Effector memory CD4-positive, alpha-beta T cell (primary cell): ENCODE measurements around the gene PUDP.

ENCODE experiments used
- DNase-seq, 3 donors: peaks; one replicate each; pipeline ENCODE4 v3.0.0-alpha.2; 2020
- H3K27ac ChIP-seq: 2 replicates; pipeline ENCODE4 v1.7.0; 2013; ENCODE audit warnings: mild to moderate bottlenecking, low read length, moderate library complexity; ENCODE audit not compliant: insufficient read depth, poor library complexity, severe bottlenecking
- H3K27me3 ChIP-seq: replicated peaks from 2 replicates; pipeline ENCODE4 v1.7.0; 2013; ENCODE audit warnings: mild to moderate bottlenecking, low read length; ENCODE audit not compliant: insufficient read depth, control insufficient read depth, poor library complexity, severe bottlenecking
- H3K36me3 ChIP-seq: 2 replicates; pipeline ENCODE4 v1.7.0; 2013; ENCODE audit warnings: mild to moderate bottlenecking, low read length, moderate library complexity; ENCODE audit not compliant: control insufficient read depth, insufficient read depth
- H3K4me1 ChIP-seq: 2 replicates; pipeline ENCODE4 v1.7.0; 2013; ENCODE audit warnings: low read length, mild to moderate bottlenecking; ENCODE audit not compliant: control insufficient read depth, insufficient read depth, poor library complexity, severe bottlenecking
- H3K4me3 ChIP-seq: 2 replicates; pipeline ENCODE4 v1.7.0; 2013; ENCODE audit warnings: low read length, low read depth, mild to moderate bottlenecking; ENCODE audit not compliant: insufficient read depth, poor library complexity, severe bottlenecking
- H3K9me3 ChIP-seq: 2 replicates; pipeline ENCODE4 v1.7.0; 2013; ENCODE audit warnings: mild to moderate bottlenecking, low read length, moderate library complexity; ENCODE audit not compliant: control insufficient read depth

Gene PUDP

GRCh38 chrX:7149411-7149810, 1.5 kb upstream of the PUDP start:
- peaks cover 5% of the 10 kb centered on the region for H3K4me1 ChIP-seq
- H3K27me3 ChIP-seq: no peaks in the 10 kb centered on the region
- H3K9me3 ChIP-seq: no peaks in the 10 kb centered on the region
- H3K27ac ChIP-seq: no peak overlapping the region
- no peaks in the 10 kb centered on the region for H3K36me3 ChIP-seq
- no peak for DNase-seq
- no peak overlapping the region for H3K4me3 ChIP-seq

- peak within 1 kb of the TSS; percentile 92 for H3K4me3 ChIP-seq
- H3K36me3 ChIP-seq: no peaks in the 10 kb centered on the region
- H3K4me1 ChIP-seq: peaks cover 5% of the 10 kb centered on the region
- DNase-seq: peak in 1 of 3 donors; percentile 33
- H3K9me3 ChIP-seq: no peaks in the 10 kb centered on the region
- H3K27me3 ChIP-seq: no peaks in the 10 kb centered on the region
- peak within 1 kb of the TSS; percentile 68 for H3K27ac ChIP-seq
These were observed 458 bp downstream of the PUDP start, which contains the start of gene STS for GRCh38 chrX:7147413-7147977. TSS of gene STS (plus strand) at chrX:7147712. CDS start at chrX:7253200, 105,488 bp downstream.

DNA sequence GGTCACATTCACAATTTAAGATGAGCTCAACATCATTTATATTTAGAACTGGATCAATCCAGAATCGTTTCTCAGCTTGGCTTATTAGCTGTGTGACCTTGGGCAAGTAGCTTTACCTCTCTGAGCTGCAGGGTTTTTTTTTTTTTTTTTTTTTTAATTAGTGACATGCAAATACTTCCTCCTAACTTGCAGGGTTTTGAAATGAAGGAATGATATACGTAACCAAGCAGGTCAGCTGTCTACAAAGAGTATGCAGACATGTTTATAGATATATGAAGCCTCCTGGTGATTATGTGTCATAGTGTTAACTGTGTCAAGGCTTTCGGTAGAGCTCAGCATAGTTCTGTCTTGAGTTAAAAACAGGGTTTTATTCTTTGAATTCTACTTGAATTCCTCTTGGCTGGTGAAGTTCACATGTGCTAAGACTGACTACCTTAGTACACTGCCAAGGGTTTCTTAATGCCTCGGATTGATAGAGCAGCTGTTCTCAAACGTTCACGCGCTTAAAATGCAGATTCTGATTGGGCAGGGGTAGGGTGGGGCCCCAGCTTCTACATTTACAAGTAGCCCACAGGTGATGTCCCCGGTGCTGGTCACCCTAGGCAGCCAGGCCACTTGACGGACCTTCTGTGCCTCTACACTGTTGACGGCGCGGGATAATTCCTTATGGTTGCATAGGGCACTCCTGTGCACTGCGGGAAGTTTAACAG, 1.1 kb downstream of the PUDP start:
- Histone ChIP-seq H3K9me3 (no peaks in the 10 kb centered on the region), H3K27ac (peak overlapping the region; percentile 68)
- no peak for DNase-seq

DNA sequence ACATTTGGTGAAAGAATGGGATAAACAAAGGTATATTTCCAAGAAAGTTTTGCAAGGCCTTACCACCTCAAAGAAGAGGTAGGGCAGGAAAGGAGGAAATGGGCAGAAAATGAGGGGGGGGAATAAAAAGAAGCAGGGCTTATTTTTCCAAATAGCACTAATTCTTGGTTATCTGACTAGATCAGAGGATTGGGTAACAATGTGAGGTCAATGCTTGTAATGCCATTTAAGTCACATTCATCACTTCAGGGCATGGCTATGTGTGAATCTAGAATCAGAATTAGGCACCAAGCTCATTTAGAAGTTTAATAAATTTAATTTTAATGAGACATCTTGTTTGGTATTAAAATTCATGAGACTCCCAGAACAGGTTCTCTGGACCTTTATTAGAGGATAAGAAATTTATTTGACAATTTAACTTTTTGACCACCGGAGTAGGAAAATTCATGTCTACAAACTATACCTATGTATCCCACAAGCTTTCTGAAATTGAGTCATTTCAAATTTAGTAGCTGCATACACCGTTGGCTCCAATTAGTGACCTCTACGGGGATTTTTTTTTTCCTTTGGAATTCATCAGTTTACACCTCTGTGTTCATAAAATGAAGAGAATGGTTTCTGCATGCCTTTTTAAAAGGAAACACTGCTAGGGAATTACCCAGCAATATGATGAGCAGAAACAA, 1.8 kb downstream of the PUDP start:
- no peak for DNase-seq
- H3K36me3 ChIP-seq: no peaks in the 10 kb centered on the region
- H3K27ac ChIP-seq: no peak overlapping the region
- peaks cover 5% of the 10 kb centered on the region for H3K4me1 ChIP-seq
- H3K27me3 ChIP-seq: no peaks in the 10 kb centered on the region
- H3K9me3 ChIP-seq: no peaks in the 10 kb centered on the region
- no peak overlapping the region for H3K4me3 ChIP-seq

More for the DNA sequence above, 1.1 kb downstream of the PUDP start:
- Histone ChIP-seq H3K27me3 (no peaks in the 10 kb centered on the region), H3K36me3 (no peaks in the 10 kb centered on the region), H3K4me3 (peak overlapping the region; percentile 92), H3K4me1 (peaks cover 5% of the 10 kb centered on the region)

DNA sequence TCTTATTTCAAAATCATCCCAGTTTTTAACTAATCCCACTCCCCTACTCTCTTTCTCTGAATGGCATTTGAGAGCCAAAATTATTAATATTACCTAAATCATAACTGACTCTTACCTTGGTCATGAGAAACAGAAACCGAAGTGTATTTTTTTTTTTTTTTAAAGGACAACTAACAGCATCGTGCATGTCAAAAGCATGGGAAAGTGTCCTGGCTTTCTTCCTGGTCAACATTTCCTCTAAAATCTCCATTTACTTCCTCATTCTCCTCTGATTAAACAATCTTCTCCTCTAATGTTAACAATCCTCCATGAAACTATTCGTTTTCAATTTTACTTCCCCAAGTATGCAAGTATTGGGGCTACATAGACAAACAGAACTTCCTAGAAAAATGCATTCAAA, 2.5 kb downstream of the PUDP start:
- no peaks in the 10 kb centered on the region for H3K36me3 ChIP-seq
- no peaks in the 10 kb centered on the region for H3K27me3 ChIP-seq
- no peak overlapping the region for H3K4me3 ChIP-seq
- no peaks in the 10 kb centered on the region for H3K9me3 ChIP-seq
- DNase-seq: no peak
- no peak overlapping the region for H3K27ac ChIP-seq
- peaks cover 5% of the 10 kb centered on the region for H3K4me1 ChIP-seq

- no peaks in the 10 kb centered on the region for H3K27me3 ChIP-seq
- peaks cover 5% of the 10 kb centered on the region for H3K4me1 ChIP-seq
- no peaks in the 10 kb centered on the region for H3K9me3 ChIP-seq
- no peaks in the 10 kb centered on the region for H3K36me3 ChIP-seq
- no peak for DNase-seq
- H3K27ac ChIP-seq: no peak overlapping the region
- H3K4me3 ChIP-seq: no peak overlapping the region
These were observed 3.9 kb downstream of the PUDP start for GRCh38 chrX:7143941-7144525.

DNA sequence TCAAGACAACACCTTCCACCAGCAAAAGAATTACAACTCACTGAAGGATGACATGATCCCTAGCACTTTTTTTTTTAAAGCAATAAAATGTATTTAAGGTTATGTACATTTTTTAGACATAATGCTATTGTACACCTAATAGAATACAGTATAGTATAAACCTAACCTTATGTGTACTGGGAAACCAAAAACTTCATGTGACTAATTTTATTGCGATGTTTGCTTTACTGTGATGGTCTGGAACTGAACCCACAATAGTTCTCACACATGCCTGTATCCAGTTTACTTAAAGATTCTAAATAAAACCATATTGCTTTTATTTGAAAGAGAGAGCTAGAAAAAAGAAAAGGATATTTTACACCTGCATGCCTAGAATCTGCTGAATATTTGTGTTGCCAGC, 4.9 kb downstream of the PUDP start:
- Histone ChIP-seq H3K36me3 (no peaks in the 10 kb centered on the region), H3K9me3 (no peaks in the 10 kb centered on the region), H3K27ac (no peak overlapping the region), H3K27me3 (no peaks in the 10 kb centered on the region), H3K4me1 (peaks cover 5% of the 10 kb centered on the region), H3K4me3 (no peak overlapping the region)
- no peak for DNase-seq

- H3K9me3 ChIP-seq: no peaks in the 10 kb centered on the region
- no peaks in the 10 kb centered on the region for H3K36me3 ChIP-seq
- DNase-seq: no peak
- H3K4me1 ChIP-seq: no peaks in the 10 kb centered on the region
- no peak overlapping the region for H3K4me3 ChIP-seq
- H3K27me3 ChIP-seq: no peaks in the 10 kb centered on the region
- H3K27ac ChIP-seq: no peak overlapping the region
These were observed 8.5 kb downstream of the PUDP start for GRCh38 chrX:7139202-7140081.

- H3K27ac ChIP-seq: no peak overlapping the region
- no peaks in the 10 kb centered on the region for H3K36me3 ChIP-seq
- no peak for DNase-seq
- no peaks in the 10 kb centered on the region for H3K4me1 ChIP-seq
- H3K4me3 ChIP-seq: no peak overlapping the region
- no peaks in the 10 kb centered on the region for H3K27me3 ChIP-seq
- no peaks in the 10 kb centered on the region for H3K9me3 ChIP-seq
These were observed 13.0 kb downstream of the PUDP start for GRCh38 chrX:7134981-7135380.
